ENCODE results near the gene CD99. TPM values are rescaled to one million over a fixed set of nuclear protein-coding genes. Genes with fewer than 3 reads are reported as not detected.

CD99 gene
- total RNA-seq, 1 experiment from 2014 or later = 92.1 TPM

GRCh38 chrX:2664502-2664901 is 26.6 kb upstream of the CD99 start:
- Histone ChIP-seq H3K9me3 (ENCODE audit: control insufficient read depth, low read depth, low read length) (no peaks in the 10 kb centered on the region), H2BK5ac (ENCODE audit: insufficient read length, low read length) (no peak overlapping the region), H3K4ac (ENCODE audit: low read depth, low read length) (no peak overlapping the region), H3K56ac (ENCODE audit: insufficient read length, low read depth, low read length) (no peak overlapping the region), H3K4me1 (ENCODE audit: insufficient read depth, low read length) (no peaks in the 10 kb centered on the region), H3K23ac (ENCODE audit: insufficient read length, low read depth, low read length) (no peak overlapping the region), H3K79me2 (ENCODE audit: insufficient read depth, low read length) (no peaks in the 10 kb centered on the region), H3K79me1 (ENCODE audit: insufficient read depth, low read depth, low read length, poor library complexity, severe bottlenecking) (no peaks in the 10 kb centered on the region), H3T11ph (ENCODE audit: low read length) (no peak overlapping the region), H3K14ac (ENCODE audit: insufficient read depth, low read length) (no peak overlapping the region), H3K27ac (ENCODE audit: insufficient read length, low read depth, low read length) (no peak overlapping the region), H4K20me1 (ENCODE audit: control insufficient read depth, insufficient read depth, insufficient read length) (no peaks in the 10 kb centered on the region), H2AFZ (ENCODE audit: low read length) (no peak overlapping the region), H3K4me2 (ENCODE audit: insufficient read depth, insufficient read length, low read length) (no peak overlapping the region), H4K5ac (ENCODE audit: insufficient read length, low read depth, low read length) (no peak overlapping the region), H4K91ac (ENCODE audit: insufficient read length, low read depth, low read length) (no peak overlapping the region), H3K18ac (ENCODE audit: insufficient read length, low read depth, low read length) (no peak overlapping the region), H4K8ac (replicated peaks; ENCODE audit: insufficient read length, low read depth, low read length) (no peak overlapping the region), H3K23me2 (ENCODE audit: insufficient read length, low read depth, low read length, poor library complexity, severe bottlenecking) (no peaks in the 10 kb centered on the region), H3K27me3 (ENCODE audit: insufficient read depth, low read length) (no peaks in the 10 kb centered on the region), H2BK12ac (ENCODE audit: insufficient read length, low read depth, low read length) (no peak overlapping the region), H2BK20ac (ENCODE audit: low read depth, low read length, poor library complexity, severe bottlenecking) (no peak overlapping the region), H2BK15ac (ENCODE audit: low read depth, low read length) (no peak overlapping the region), H2AK5ac (ENCODE audit: insufficient read length, low read length) (no peak overlapping the region), H3K9ac (ENCODE audit: extremely low read depth, insufficient read length, low read length) (no peak overlapping the region), H2BK120ac (ENCODE audit: low read depth, low read length, poor library complexity, severe bottlenecking) (no peak overlapping the region)
- Mint-ChIP-seq H3K4me3 (no peak overlapping the region; a peak in 1 of 5 replicates), H3K4me1 (peaks cover 5 to 7% of the 10 kb centered on the region in 2 experiments; a peak in 3 of 4 replicates), H3K27ac (peak overlapping the region; percentile 27 to 87 (median 63); a peak in 5 of 7 replicates), H3K36me3 (ENCODE audit: insufficient read depth in 1 of 3, low read depth in 3 of 3) (no peaks in the 10 kb centered on the region; a peak in 1 of 7 replicates), H3K9me3 (no peaks in the 10 kb centered on the region), H3K27me3 (ENCODE audit: low read depth) (no peaks in the 10 kb centered on the region; the same call in 1 of the 2 replicates)
- DNase-seq = no peak
- no CpG with 5 or more reads among the region's 10 CpGs for WGBS (ENCODE audit: extremely low coverage, insufficient read length, low lambda C conversion rate)
- TF ChIP-seq, protein P1, sequence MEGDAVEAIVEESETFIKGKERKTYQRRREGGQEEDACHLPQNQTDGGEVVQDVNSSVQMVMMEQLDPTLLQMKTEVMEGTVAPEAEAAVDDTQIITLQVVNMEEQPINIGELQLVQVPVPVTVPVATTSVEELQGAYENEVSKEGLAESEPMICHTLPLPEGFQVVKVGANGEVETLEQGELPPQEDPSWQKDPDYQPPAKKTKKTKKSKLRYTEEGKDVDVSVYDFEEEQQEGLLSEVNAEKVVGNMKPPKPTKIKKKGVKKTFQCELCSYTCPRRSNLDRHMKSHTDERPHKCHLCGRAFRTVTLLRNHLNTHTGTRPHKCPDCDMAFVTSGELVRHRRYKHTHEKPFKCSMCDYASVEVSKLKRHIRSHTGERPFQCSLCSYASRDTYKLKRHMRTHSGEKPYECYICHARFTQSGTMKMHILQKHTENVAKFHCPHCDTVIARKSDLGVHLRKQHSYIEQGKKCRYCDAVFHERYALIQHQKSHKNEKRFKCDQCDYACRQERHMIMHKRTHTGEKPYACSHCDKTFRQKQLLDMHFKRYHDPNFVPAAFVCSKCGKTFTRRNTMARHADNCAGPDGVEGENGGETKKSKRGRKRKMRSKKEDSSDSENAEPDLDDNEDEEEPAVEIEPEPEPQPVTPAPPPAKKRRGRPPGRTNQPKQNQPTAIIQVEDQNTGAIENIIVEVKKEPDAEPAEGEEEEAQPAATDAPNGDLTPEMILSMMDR (conservative IDR thresholded peaks at IDR 0.05) = no peak
